NCI-H2196 treated with DMSO at 0.1 percent for 48 hours (cell line): ENCODE results near the gene ENGASE.

Source experiments
- DNase-seq: peaks from one replicate; lab custom pipeline; 2025; ENCODE audit not compliant: unreplicated experiment; lab: John Stamatoyannopoulos, UW

Gene ENGASE

GRCh38 chr17:79133214-79133613 lies 58.6 kb downstream of the ENGASE start:
- DNase-seq: no peak

DNA sequence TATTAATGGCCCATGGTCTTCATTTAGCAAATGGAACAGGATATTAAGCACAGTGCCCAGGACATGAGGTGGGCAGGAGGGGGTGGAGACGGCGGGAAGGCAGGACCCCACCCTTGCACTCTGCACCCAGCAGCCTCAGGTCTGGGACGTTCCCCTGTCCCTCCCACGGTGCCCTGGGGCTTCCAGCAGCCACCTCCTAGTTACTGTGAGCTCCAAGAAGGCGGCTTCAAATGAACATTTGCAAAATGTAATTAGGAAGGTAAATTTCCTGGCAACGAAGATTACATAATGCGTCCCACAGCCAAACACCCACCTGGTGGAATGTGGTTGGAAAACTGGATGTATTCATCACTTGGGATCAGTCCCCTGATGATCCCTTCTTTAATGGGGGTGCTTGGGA lies 59.4 kb downstream of the ENGASE start:
- DNase-seq: no peak

DNA sequence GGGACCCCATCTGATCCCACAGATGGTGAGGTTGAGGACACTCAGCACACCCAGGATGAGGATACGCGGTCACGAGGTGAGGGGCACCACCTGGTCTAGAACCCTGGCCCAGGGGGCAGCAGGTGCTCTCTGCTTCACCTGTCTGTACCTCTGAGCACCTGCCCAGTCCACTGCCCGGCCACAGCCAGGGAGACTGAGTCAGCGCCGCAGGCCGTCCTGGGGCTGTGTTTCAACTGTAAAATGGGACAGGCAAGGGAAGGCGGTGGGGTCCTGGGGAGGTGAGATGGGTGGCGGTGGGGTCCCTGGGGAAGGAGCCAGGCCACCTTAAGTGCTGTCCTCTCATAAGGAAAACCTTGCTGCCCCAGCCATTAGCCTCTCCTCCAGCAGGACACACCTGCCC lies 60.4 kb downstream of the ENGASE start:
- no peak for DNase-seq

GRCh38 chr17:79135628-79136405 lies 61.2 kb downstream of the ENGASE start:
- no peak for DNase-seq
